IMR-90 (cell line): ENCODE data around the gene BARD1. TPM values are rescaled to one million over a fixed set of nuclear protein-coding genes. Genes with fewer than 3 reads are reported as not detected.

Experiments used
- ATAC-seq: fragments of 200-7000 bp; cut with Tn5 transposase; 2 replicates; pipeline ENCODE4 v1.9.1; 2020; ENCODE audit warnings: low read depth, mild to moderate bottlenecking, moderate library complexity
- BruUV-seq: library from RNA; stranded (reverse); fragments of 400-500 nt; replicated peaks from 2 replicates; lab custom pipeline; 2021; lab: Mats Ljungman, UMichigan
- CTCF ChIA-PET: fragments of 300-600 bp; formaldehyde crosslinking; extraction: SDS; loops from one replicate; lab custom pipeline; 2021; ENCODE audit warnings: antibody characterized with exemption; lab: Yijun Ruan, JAX
- POLR2A ChIA-PET: fragments of 300-600 bp; sonication (Branson Sonifier 250); formaldehyde crosslinking; loops from one replicate; lab custom pipeline; 2022; ENCODE audit warnings: antibody characterized with exemption; ENCODE audit not compliant: unreplicated experiment; lab: Charles Lee
- DNase-seq: peaks from one replicate; pipeline ENCODE4 v3.0.0; 2013
- H2AFZ ChIP-seq: replicated peaks from 2 replicates; pipeline ENCODE3; 2013; ENCODE audit warnings: low read length, mild to moderate bottlenecking; ENCODE audit not compliant: poor library complexity
- H2AK5ac ChIP-seq: 2 replicates; pipeline ENCODE4 v1.6.1; 2013; ENCODE audit warnings: low read depth, low read length, inconsistent platforms
- H2AK9ac ChIP-seq: replicated peaks from 2 replicates; pipeline ENCODE3; 2013; ENCODE audit warnings: mild to moderate bottlenecking, low read depth, low read length, moderate library complexity; ENCODE audit not compliant: poor library complexity
- H2BK120ac ChIP-seq: 2 replicates; pipeline ENCODE4 v1.6.1; 2013; ENCODE audit warnings: low read depth, low read length, inconsistent platforms
- H2BK15ac ChIP-seq: 3 replicates; pipeline ENCODE4 v1.6.1; 2013; ENCODE audit warnings: low read depth, low read length, inconsistent platforms
- H2BK20ac ChIP-seq: 2 replicates; pipeline ENCODE4 v1.6.1; 2013; ENCODE audit warnings: low read depth, mild to moderate bottlenecking, inconsistent platforms, low read length, moderate library complexity
- H2BK5ac ChIP-seq: 2 replicates; pipeline ENCODE4 v1.6.1; 2013; ENCODE audit warnings: mild to moderate bottlenecking, low read depth, low read length, inconsistent platforms; ENCODE audit not compliant: poor library complexity, severe bottlenecking
- H3K14ac ChIP-seq: replicated peaks from 2 replicates; pipeline ENCODE4 v1.6.1; 2013; ENCODE audit warnings: low read depth, low read length, inconsistent platforms
- H3K18ac ChIP-seq: 2 replicates; pipeline ENCODE4 v1.6.1; 2013; ENCODE audit warnings: low read depth, low read length, control low read depth
- H3K23ac ChIP-seq: 2 replicates; pipeline ENCODE4 v1.6.1; 2013; ENCODE audit warnings: low read depth, low read length, inconsistent platforms
- H3K27ac ChIP-seq: 2 replicates; pipeline ENCODE4 v1.5.1; 2013; ENCODE audit warnings: mild to moderate bottlenecking, control low read depth, low read length; ENCODE audit not compliant: insufficient read depth
- H3K27me3 ChIP-seq: 2 replicates; pipeline ENCODE4 v1.6.1; 2013; ENCODE audit warnings: low read length; ENCODE audit not compliant: control insufficient read depth, insufficient read depth
- H3K36me3 ChIP-seq: 2 replicates; pipeline ENCODE4 v1.6.1; 2013; ENCODE audit warnings: low read length, mixed read lengths; ENCODE audit not compliant: control insufficient read depth, insufficient read depth
- H3K4ac ChIP-seq: 2 replicates; pipeline ENCODE4 v1.6.1; 2013; ENCODE audit warnings: low read depth, low read length, inconsistent platforms
- H3K4me1 ChIP-seq: 2 replicates; pipeline ENCODE4 v1.6.1; 2013; ENCODE audit warnings: low read length, mixed read lengths; ENCODE audit not compliant: control insufficient read depth, insufficient read depth
- H3K4me2 ChIP-seq: 2 replicates; pipeline ENCODE4 v1.6.1; 2013; ENCODE audit warnings: low read depth, mild to moderate bottlenecking, control low read depth, low read length, moderate library complexity
- H3K4me3 ChIP-seq: 2 replicates; pipeline ENCODE4 v1.5.1; 2013; ENCODE audit warnings: low read depth, mild to moderate bottlenecking, control low read depth, low read length, moderate library complexity; ENCODE audit not compliant: insufficient read depth
- H3K56ac ChIP-seq: 2 replicates; pipeline ENCODE4 v1.6.1; 2013; ENCODE audit warnings: low read length, inconsistent platforms; ENCODE audit not compliant: insufficient read depth; ENCODE audit errors: extremely low read depth
- H3K79me1 ChIP-seq, 2 experiments: 2 replicates each; pipeline ENCODE4 v1.6.1; 2013; ENCODE audit warnings: low read length in 2 of 2, inconsistent platforms in 1 of 2, low read depth in 1 of 2
- H3K9ac ChIP-seq: 2 replicates; pipeline ENCODE4 v1.6.1; 2013; ENCODE audit warnings: low read depth, low read length, control low read depth
- H3K9me1 ChIP-seq: 2 replicates; pipeline ENCODE4 v1.6.1; 2013; ENCODE audit warnings: low read length, inconsistent platforms; ENCODE audit not compliant: insufficient read depth
- H3K9me3 ChIP-seq: 2 replicates; pipeline ENCODE4 v1.6.1; 2013; ENCODE audit warnings: low read length; ENCODE audit not compliant: control insufficient read depth, insufficient read depth
- H4K20me1 ChIP-seq: 2 replicates; pipeline ENCODE4 v1.6.1; 2013; ENCODE audit warnings: low read length, inconsistent platforms; ENCODE audit not compliant: insufficient read depth
- H4K5ac ChIP-seq: 2 replicates; pipeline ENCODE4 v1.6.1; 2013; ENCODE audit warnings: mild to moderate bottlenecking, low read depth, low read length, control low read depth
- H4K8ac ChIP-seq, 2 experiments: 2 replicates each; pipeline ENCODE4 v1.6.1; 2013; ENCODE audit warnings: low read depth in 2 of 2, low read length in 2 of 2, control low read depth in 1 of 2, inconsistent platforms in 1 of 2
- H4K91ac ChIP-seq: 2 replicates; pipeline ENCODE4 v1.6.1; 2013; ENCODE audit warnings: low read depth, low read length, inconsistent platforms; ENCODE audit not compliant: insufficient read depth
- CEBPB ChIP-seq: IDR thresholded peaks from 2 replicates; pipeline ENCODE4 v1.6.1; 2012; ENCODE audit warnings: low read depth, low read length, improper control_type of control experiment
- CHD1 ChIP-seq: IDR thresholded peaks from 2 replicates; pipeline ENCODE4 v1.6.1; 2012; ENCODE audit warnings: low read depth, low read length, improper control_type of control experiment
- ELK1 ChIP-seq: fragments of 150-350 bp; IDR thresholded peaks from 2 replicates; pipeline ENCODE4 v1.6.1; 2016; ENCODE audit warnings: low read depth, mild to moderate bottlenecking, low read length, moderate library complexity, borderline replicate concordance
- MAFK ChIP-seq: IDR thresholded peaks from 2 replicates; pipeline ENCODE4 v1.6.1; 2012; ENCODE audit warnings: low read depth, low read length, improper control_type of control experiment
- MAZ ChIP-seq: IDR thresholded peaks from 2 replicates; pipeline ENCODE4 v1.6.1; 2012; ENCODE audit warnings: low read depth, mild to moderate bottlenecking, low read length, improper control_type of control experiment, moderate library complexity, borderline replicate concordance
- NFE2L2 ChIP-seq: fragments of 150-350 bp; IDR thresholded peaks from 2 replicates; pipeline ENCODE4 v1.6.1; 2016; ENCODE audit warnings: low read depth, mild to moderate bottlenecking, low read length
- POLR2A ChIP-seq: IDR thresholded peaks from 2 replicates; pipeline ENCODE4 v1.6.1; 2012; ENCODE audit warnings: mild to moderate bottlenecking, low read depth, low read length
- RAD21 ChIP-seq: IDR thresholded peaks from 2 replicates; pipeline ENCODE4 v1.6.1; 2012; ENCODE audit warnings: low read length, improper control_type of control experiment
- RCOR1 ChIP-seq: IDR thresholded peaks from 2 replicates; pipeline ENCODE4 v1.6.1; 2012; ENCODE audit warnings: mild to moderate bottlenecking, low read length, improper control_type of control experiment; ENCODE audit not compliant: insufficient replicate concordance
- RFX5 ChIP-seq: IDR thresholded peaks from 2 replicates; pipeline ENCODE4 v1.8.0; 2012; ENCODE audit warnings: low read depth, mild to moderate bottlenecking, low read length, moderate library complexity
- WGBS, 2 experiments: methylation state at CpG; one replicate each; pipeline versions ENCODE4 v1.1.5 to v1.1.7; 2013; ENCODE audit warnings: missing lambda C conversion rate in 2 of 2; ENCODE audit not compliant: insufficient read length in 1 of 2; ENCODE audit errors: extremely low coverage in 2 of 2; 5-methylcytosine and 5-hydroxymethylcytosine counted together
- dilution Hi-C: fragments of 300-500 bp; cut with HindIII; formaldehyde crosslinking; loops from one replicate; pipeline ENCODE4 v1.14.3; 2018; ENCODE audit warnings: low sequenced_read_pairs; ENCODE audit not compliant: unreplicated experiment
- in situ Hi-C: fragments of 300-500 bp; cut with MboI; formaldehyde crosslinking; loops from 3 replicates; pipeline ENCODE4 v1.14.3; 2019; ENCODE audit warnings: low sequenced_read_pairs, inconsistent platforms, mixed read lengths
- intact Hi-C: fragments of 100-400 bp; cut with micrococcal nuclease; formaldehyde crosslinking; loops from 2 replicates; pipeline ENCODE4 v1.10.0; 2022
- polyA plus RNA-seq, 3 experiments: library from polyadenylated mRNA; depleted of rRNA; stranded (reverse); fragments of >200 nt; gene quantifications; 2 replicates each; pipeline ENCODE4 v1.2.3, GENCODE V29; 2012; ENCODE audit warnings: low replicate concordance in 1 of 3
- total RNA-seq: library from RNA; depleted of rRNA; stranded (reverse); fragments of >200 nt; gene quantifications from 2 replicates; pipeline ENCODE4 v1.2.3, GENCODE V29; 2012
- TF ChIP-seq, protein P1 (sequence below): conservative IDR thresholded peaks from 2 replicates; pipeline ENCODE4 v1.5.1; 2012; ENCODE audit warnings: mild to moderate bottlenecking, low read depth, low read length, improper control_type of control experiment

Gene BARD1
- total and polyA plus RNA-seq, 2 of the 4 experiments (the other 2 are of a cell fraction): 3.1 to 34.6 TPM

- no peak overlapping the region for H3K18ac ChIP-seq
- no peak overlapping the region for H2BK15ac ChIP-seq
- no peak overlapping the region for H2BK120ac ChIP-seq
- no peak overlapping the region for H3K27ac ChIP-seq
- ATAC-seq: no peak
- H3K56ac ChIP-seq: no peak overlapping the region
- no peaks in the 10 kb centered on the region for H4K20me1 ChIP-seq
- TF ChIP-seq, protein P1, sequence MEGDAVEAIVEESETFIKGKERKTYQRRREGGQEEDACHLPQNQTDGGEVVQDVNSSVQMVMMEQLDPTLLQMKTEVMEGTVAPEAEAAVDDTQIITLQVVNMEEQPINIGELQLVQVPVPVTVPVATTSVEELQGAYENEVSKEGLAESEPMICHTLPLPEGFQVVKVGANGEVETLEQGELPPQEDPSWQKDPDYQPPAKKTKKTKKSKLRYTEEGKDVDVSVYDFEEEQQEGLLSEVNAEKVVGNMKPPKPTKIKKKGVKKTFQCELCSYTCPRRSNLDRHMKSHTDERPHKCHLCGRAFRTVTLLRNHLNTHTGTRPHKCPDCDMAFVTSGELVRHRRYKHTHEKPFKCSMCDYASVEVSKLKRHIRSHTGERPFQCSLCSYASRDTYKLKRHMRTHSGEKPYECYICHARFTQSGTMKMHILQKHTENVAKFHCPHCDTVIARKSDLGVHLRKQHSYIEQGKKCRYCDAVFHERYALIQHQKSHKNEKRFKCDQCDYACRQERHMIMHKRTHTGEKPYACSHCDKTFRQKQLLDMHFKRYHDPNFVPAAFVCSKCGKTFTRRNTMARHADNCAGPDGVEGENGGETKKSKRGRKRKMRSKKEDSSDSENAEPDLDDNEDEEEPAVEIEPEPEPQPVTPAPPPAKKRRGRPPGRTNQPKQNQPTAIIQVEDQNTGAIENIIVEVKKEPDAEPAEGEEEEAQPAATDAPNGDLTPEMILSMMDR: no peak
- TF ChIP-seq ELK1 (no peak), MAFK (no peak), MAZ (no peak), RFX5 (no peak), RCOR1 (no peak), CHD1 (no peak), CEBPB (no peak), POLR2A (no peak), NFE2L2 (no peak), RAD21 (no peak)
- dilution Hi-C loops (no loop called here), intact Hi-C loops (loop anchor here (5.0 kb wide), 1 partner anchor 66 kb away; the partner anchor contains the start of gene BARD1), in situ Hi-C loops (no loop called here)
- H2AFZ ChIP-seq: no peak overlapping the region
- no peaks in the 10 kb centered on the region for H3K27me3 ChIP-seq
- H2AK5ac ChIP-seq: no peak overlapping the region
- H4K91ac ChIP-seq: no peak overlapping the region
- no peak overlapping the region for H3K4ac ChIP-seq
- no peak overlapping the region for H3K14ac ChIP-seq
- H2BK20ac ChIP-seq: no peak overlapping the region
- H3K4me2 ChIP-seq: no peak overlapping the region
- no peak overlapping the region for H4K5ac ChIP-seq
- ChIA-PET POLR2A (no interaction called here), CTCF (no interaction called here)
- DNase-seq: no peak
- H4K8ac ChIP-seq: no peak overlapping the region
- peaks cover 2 to 3% of the 10 kb centered on the region in 2 experiments; a peak in 1 of 4 replicates for H3K79me1 ChIP-seq
- no peaks in the 10 kb centered on the region for H3K36me3 ChIP-seq
- H3K4me1 ChIP-seq: 0 out of 2 replicates have a peak, but pooled peaks cover 2% of the 10 kb centered on the region
- H2AK9ac ChIP-seq: no peak overlapping the region
- no peaks in the 10 kb centered on the region for H3K9me3 ChIP-seq
- H3K9ac ChIP-seq: no peak overlapping the region
- H2BK5ac ChIP-seq: no peak overlapping the region
- no TSS peak for BruUV-seq
- no peak overlapping the region for H3K4me3 ChIP-seq
- no CpG with 5 or more reads among the region's 1 CpG for WGBS, 2 experiments
- no peaks in the 10 kb centered on the region for H3K9me1 ChIP-seq
- no peak overlapping the region for H3K23ac ChIP-seq
Observed at GRCh38 chr2:214740867-214741395, 68.6 kb downstream of the BARD1 start.
